ENCODE measurements around the gene PCDHGA7.

DNA sequence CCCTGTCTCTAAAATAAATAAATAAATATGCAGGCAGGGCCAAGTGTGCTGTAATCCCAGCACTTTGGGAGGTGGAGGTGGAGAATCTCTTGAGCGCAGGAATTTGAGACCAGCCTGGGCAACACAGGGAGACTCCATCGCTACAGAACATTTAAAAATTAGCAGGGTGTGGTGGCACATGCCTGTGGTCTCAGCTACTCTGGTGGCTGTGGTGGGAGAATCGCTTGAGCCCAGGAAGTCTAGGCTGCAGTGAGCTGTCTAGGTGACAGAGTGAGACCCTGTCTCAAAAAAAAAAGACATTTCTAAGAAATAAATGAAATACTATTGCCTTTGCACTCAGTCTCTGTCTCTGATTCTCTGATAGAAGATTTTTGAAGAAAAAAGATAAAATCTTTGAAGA is 29.0 kb downstream of the PCDHGA7 start:
- TF ChIP-seq, protein P1, sequence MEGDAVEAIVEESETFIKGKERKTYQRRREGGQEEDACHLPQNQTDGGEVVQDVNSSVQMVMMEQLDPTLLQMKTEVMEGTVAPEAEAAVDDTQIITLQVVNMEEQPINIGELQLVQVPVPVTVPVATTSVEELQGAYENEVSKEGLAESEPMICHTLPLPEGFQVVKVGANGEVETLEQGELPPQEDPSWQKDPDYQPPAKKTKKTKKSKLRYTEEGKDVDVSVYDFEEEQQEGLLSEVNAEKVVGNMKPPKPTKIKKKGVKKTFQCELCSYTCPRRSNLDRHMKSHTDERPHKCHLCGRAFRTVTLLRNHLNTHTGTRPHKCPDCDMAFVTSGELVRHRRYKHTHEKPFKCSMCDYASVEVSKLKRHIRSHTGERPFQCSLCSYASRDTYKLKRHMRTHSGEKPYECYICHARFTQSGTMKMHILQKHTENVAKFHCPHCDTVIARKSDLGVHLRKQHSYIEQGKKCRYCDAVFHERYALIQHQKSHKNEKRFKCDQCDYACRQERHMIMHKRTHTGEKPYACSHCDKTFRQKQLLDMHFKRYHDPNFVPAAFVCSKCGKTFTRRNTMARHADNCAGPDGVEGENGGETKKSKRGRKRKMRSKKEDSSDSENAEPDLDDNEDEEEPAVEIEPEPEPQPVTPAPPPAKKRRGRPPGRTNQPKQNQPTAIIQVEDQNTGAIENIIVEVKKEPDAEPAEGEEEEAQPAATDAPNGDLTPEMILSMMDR (IDR thresholded peaks at IDR 0.05 in 8 of 11, conservative IDR thresholded peaks at IDR 0.05 in 3 of 11): no peak
- no peak for TF ChIP-seq POLR2A (IDR thresholded peaks at IDR 0.05)

Data from spleen (tissue), 7 donors.